NOMO-1 treated with DMSO at 0.1 percent for 48 hours (cell line): ENCODE data around the gene DHFR.

Experiments used
- DNase-seq: peaks from one replicate; lab custom pipeline; 2025; ENCODE audit not compliant: unreplicated experiment; lab: John Stamatoyannopoulos, UW

DHFR gene

GRCh38 chr5:80655231-80655774, 520 bp upstream of the DHFR start:
- no peak for DNase-seq

GRCh38 chr5:80654054-80654390, 761 bp downstream of the DHFR start:
- peak; percentile 36 for DNase-seq

GRCh38 chr5:80653502-80653901, 1.3 kb downstream of the DHFR start:
- no peak for DNase-seq

- no peak for DNase-seq
Observed at GRCh38 chr5:80646926-80647325, 7.9 kb downstream of the DHFR start.

- no peak for DNase-seq
Observed at GRCh38 chr5:80644900-80645299, 9.9 kb downstream of the DHFR start.

GRCh38 chr5:80641353-80641752, 13.4 kb downstream of the DHFR start:
- no peak for DNase-seq

- no peak for DNase-seq
Observed at GRCh38 chr5:80634193-80634592, 20.6 kb downstream of the DHFR start.

GRCh38 chr5:80632700-80633099, 22.1 kb downstream of the DHFR start:
- no peak for DNase-seq

- DNase-seq: no peak
Observed at GRCh38 chr5:80631278-80632259, 23.2 kb downstream of the DHFR start.

- DNase-seq: peak; percentile 37
Observed at GRCh38 chr5:80629281-80629680, 25.5 kb downstream of the DHFR start.

GRCh38 chr5:80625230-80625629, 29.6 kb downstream of the DHFR start:
- DNase-seq: no peak

GRCh38 chr5:80623999-80624398, 30.8 kb downstream of the DHFR start:
- peak; percentile 26 for DNase-seq

- no peak for DNase-seq
Observed at GRCh38 chr5:80622756-80623155, 32.0 kb downstream of the DHFR start.

- DNase-seq: no peak
Observed at GRCh38 chr5:80620211-80620610, 34.6 kb downstream of the DHFR start.

GRCh38 chr5:80619086-80619485, 35.7 kb downstream of the DHFR start:
- DNase-seq: no peak

- no peak for DNase-seq
Observed at GRCh38 chr5:80618438-80618837, 36.3 kb downstream of the DHFR start.

- no peak for DNase-seq
Observed at GRCh38 chr5:80615266-80615914, 39.4 kb downstream of the DHFR start.

GRCh38 chr5:80609692-80610091, 45.1 kb downstream of the DHFR start:
- no peak for DNase-seq

GRCh38 chr5:80608731-80609130, 46.1 kb downstream of the DHFR start:
- DNase-seq: peak; percentile 95

GRCh38 chr5:80607832-80608231, 47.0 kb downstream of the DHFR start:
- DNase-seq: no peak

GRCh38 chr5:80607343-80607742, 47.4 kb downstream of the DHFR start:
- no peak for DNase-seq
